Kidney capillary endothelial cell (primary cell): ENCODE data around the gene MYO1F.
"Not testable (repeated sequence)": the region's sequence is repeated elsewhere in the genome, so short reads cannot be mapped to it uniquely, and the experiment has no call there.

Experiments used
- DNase-seq: peaks from one replicate; pipeline ENCODE4 v3.0.0-alpha.2; 2018; ENCODE audit warnings: low spot score

MYO1F gene

GRCh38 chr19:8564866-8565265, 12.4 kb downstream of the MYO1F start:
- not testable (repeated sequence) for DNase-seq

GRCh38 chr19:8561075-8561764, 16.0 kb downstream of the MYO1F start:
- DNase-seq, result no peak

GRCh38 chr19:8558325-8558724, 18.9 kb downstream of the MYO1F start:
- DNase-seq, result no peak

- no peak for DNase-seq
Observed at GRCh38 chr19:8557642-8558238, 19.5 kb downstream of the MYO1F start.

- DNase-seq, result not testable (repeated sequence)
Observed at GRCh38 chr19:8553729-8554128, 23.5 kb downstream of the MYO1F start.

- DNase-seq, result peak; percentile 58
Observed at GRCh38 chr19:8552810-8553209, 24.4 kb downstream of the MYO1F start.

GRCh38 chr19:8550070-8550469, 27.2 kb downstream of the MYO1F start:
- DNase-seq, result no peak

- no peak for DNase-seq
Observed at GRCh38 chr19:8545743-8546142, 31.5 kb downstream of the MYO1F start.

GRCh38 chr19:8544168-8544567, 33.1 kb downstream of the MYO1F start:
- no peak for DNase-seq

- DNase-seq, result no peak
Observed at GRCh38 chr19:8539621-8540149, 37.6 kb downstream of the MYO1F start.

- DNase-seq, result no peak
Observed at GRCh38 chr19:8537099-8537498, 40.1 kb downstream of the MYO1F start.

GRCh38 chr19:8536282-8536681, 41.0 kb downstream of the MYO1F start:
- DNase-seq, result no peak

GRCh38 chr19:8532225-8532624, 45.0 kb downstream of the MYO1F start:
- DNase-seq, result no peak

- no peak for DNase-seq
Observed at GRCh38 chr19:8531470-8531869, 45.8 kb downstream of the MYO1F start.

- DNase-seq, result no peak
Observed at GRCh38 chr19:8530061-8530679, 47.1 kb downstream of the MYO1F start.

GRCh38 chr19:8529369-8530006, 47.8 kb downstream of the MYO1F start:
- DNase-seq, result no peak

GRCh38 chr19:8528500-8528899, 48.7 kb downstream of the MYO1F start:
- no peak for DNase-seq

GRCh38 chr19:8526345-8527091, 50.7 kb downstream of the MYO1F start:
- peak; percentile 87 for DNase-seq

GRCh38 chr19:8525401-8525684, 51.9 kb downstream of the MYO1F start:
- DNase-seq, result no peak

GRCh38 chr19:8519388-8519787, 57.9 kb downstream of the MYO1F start:
- no peak for DNase-seq

- no peak for DNase-seq
Observed at GRCh38 chr19:8518536-8518935, 58.7 kb downstream of the MYO1F start.
